H1 (cell line): ENCODE results near the gene RXFP4. TPM values are rescaled to one million over a fixed set of nuclear protein-coding genes. Genes with fewer than 3 reads are reported as not detected.

Experiments
- BACH1 ChIP-seq: IDR thresholded peaks from 2 replicates; pipeline ENCODE4 v1.6.1; 2012; ENCODE audit warnings: low read length, improper control_type of control experiment
- BRCA1 ChIP-seq: IDR thresholded peaks from 2 replicates; pipeline ENCODE4 v1.6.1; 2012; ENCODE audit warnings: low read depth, low read length, improper control_type of control experiment
- CBX8 ChIP-seq: fragments of 300-800, 300-1000 bp; sonication (generic); IDR thresholded peaks from 2 replicates; pipeline ENCODE4 v1.7.1; 2016; ENCODE audit warnings: low read depth, low read length, borderline replicate concordance
- CHD7 ChIP-seq: fragments of 300-600 bp; sonication (generic); IDR thresholded peaks from 2 replicates; pipeline ENCODE4 v1.7.1; 2012; ENCODE audit warnings: low read length, moderate library complexity, mild to moderate bottlenecking, inconsistent platforms; ENCODE audit not compliant: insufficient replicate concordance
- MAX ChIP-seq: IDR thresholded peaks from 2 replicates; pipeline ENCODE4 v1.6.1; 2012; ENCODE audit warnings: inconsistent platforms
- TAF1 ChIP-seq: IDR thresholded peaks from 2 replicates; pipeline ENCODE4 v1.6.1; 2011; ENCODE audit warnings: mild to moderate bottlenecking, low read depth, low read length
- polyA plus RNA-seq, 7 experiments: library from polyadenylated mRNA; depleted of rRNA in 3 of 7; stranded (reverse) in 5 of 7; unstranded in 2 of 7; fragments of >200 nt in 5 of 7; fragments of 200-250 nt in 2 of 7; gene quantifications; 1 replicate in 5 of 7; 2 replicates in 1 of 7; 4 replicates in 1 of 7; pipeline versions ENCODE4 v1.2.1 to v1.2.3, GENCODE V29; 2011 to 2013; ENCODE audit warnings: missing spikeins in 2 of 7, mixed read lengths in 2 of 7
- total RNA-seq: library from RNA; stranded (reverse); fragmentation: NEBNext Ultra II Directional; extraction: Animal tissue kit (Norgen Biotek cat#: 25700); gene quantifications from 2 replicates; pipeline ENCODE4 v1.2.1, GENCODE V29; 2021

The RXFP4 gene
- total and polyA plus RNA-seq, 2 of the 8 experiments (the other 6 are each of a cell fraction or from before 2014, with no cell fraction given) = not detected

DNA sequence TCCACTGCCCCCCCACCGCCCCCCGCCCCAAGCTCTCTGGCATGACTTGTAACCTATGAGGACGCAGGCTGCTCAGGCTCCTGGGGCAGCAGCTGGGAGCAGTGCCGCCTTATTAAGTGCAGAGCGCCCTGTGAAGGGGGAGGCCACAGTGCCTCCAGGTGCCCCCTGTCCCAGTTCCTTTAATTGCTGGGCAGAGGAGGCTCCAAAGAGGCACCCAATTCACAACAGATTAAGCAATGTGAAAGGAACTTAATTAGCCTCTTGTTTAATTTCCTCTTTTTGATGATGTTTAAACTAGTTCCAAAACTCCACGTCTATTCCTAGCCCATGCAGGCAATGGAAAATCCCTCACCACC lies 3.0 kb downstream of the RXFP4 start (continued):
- no peak for TF ChIP-seq CHD7
- TF ChIP-seq BRCA1 = no peak
- no peak for TF ChIP-seq TAF1
- TF ChIP-seq BACH1 = no peak
- no peak for TF ChIP-seq MAX
- TF ChIP-seq CBX8 = no peak
